Duodenal mucosa (tissue), 2 donors: ENCODE results near the gene SLC25A45.

ENCODE experiments used
- H3K27ac ChIP-seq: one replicate; pipeline ENCODE4 v1.7.0; 2013; ENCODE audit warnings: low read depth, low read length
- H3K27me3 ChIP-seq, 2 donors: one replicate each; pipeline ENCODE4 v1.7.0; 2013; ENCODE audit warnings: low read length in 2 of 2, control low read depth in 1 of 2; ENCODE audit not compliant: insufficient read depth in 2 of 2, control insufficient read depth in 1 of 2
- H3K36me3 ChIP-seq, 2 donors: one replicate each; pipeline ENCODE4 v1.7.0; 2013; ENCODE audit warnings: low read length in 2 of 2, control low read depth in 1 of 2; ENCODE audit not compliant: insufficient read depth in 2 of 2, control insufficient read depth in 1 of 2
- H3K4me1 ChIP-seq, 2 donors: one replicate each; pipeline ENCODE4 v1.7.0; 2013; ENCODE audit warnings: low read length in 2 of 2, control low read depth in 1 of 2; ENCODE audit not compliant: insufficient read depth in 2 of 2, control insufficient read depth in 1 of 2
- H3K4me3 ChIP-seq, 2 donors: one replicate each; pipeline ENCODE4 v1.7.0; 2013; ENCODE audit warnings: low read length in 2 of 2, low read depth in 1 of 2
- H3K9ac ChIP-seq, 2 donors: one replicate each; pipeline ENCODE4 v1.7.0; 2013; ENCODE audit warnings: low read length in 2 of 2, low read depth in 1 of 2
- H3K9me3 ChIP-seq, 2 donors: one replicate each; pipeline ENCODE4 v1.7.0; 2013; ENCODE audit warnings: low read length in 2 of 2, control low read depth in 1 of 2; ENCODE audit not compliant: control insufficient read depth in 1 of 2

The SLC25A45 gene

DNA sequence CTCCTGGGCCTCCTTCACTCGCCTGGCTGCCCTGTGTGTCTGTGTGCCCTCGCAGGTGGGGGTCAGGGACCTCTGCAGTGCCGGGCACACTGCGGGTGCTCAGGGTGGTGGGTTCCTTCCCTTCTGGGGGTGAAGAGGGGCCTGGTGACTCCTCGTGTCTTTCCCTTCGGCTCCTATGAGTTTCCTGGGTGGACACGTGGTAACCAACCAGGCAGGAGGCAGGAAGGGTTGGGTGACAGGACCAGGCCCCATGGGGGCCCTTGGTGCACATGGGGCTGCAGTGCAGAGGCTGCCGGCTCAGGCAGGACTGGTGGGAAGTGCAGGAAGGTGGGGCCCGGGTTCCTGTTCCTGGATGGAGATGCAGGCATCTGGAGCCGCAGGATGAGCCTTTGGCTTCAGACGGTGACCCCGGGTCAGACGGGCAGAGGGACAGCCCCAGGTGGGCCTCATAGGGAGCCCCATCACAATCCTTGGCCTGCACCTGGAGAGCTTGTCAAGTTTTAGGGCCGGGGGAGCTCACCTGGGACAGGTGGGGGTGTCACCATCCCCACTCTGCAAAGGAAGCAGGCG, 13.6 kb upstream of the SLC25A45 start:
- Histone ChIP-seq H3K27ac (no peak overlapping the region), H3K36me3 (peaks cover 30 to 86% of the 10 kb centered on the region in 2 donors)

DNA sequence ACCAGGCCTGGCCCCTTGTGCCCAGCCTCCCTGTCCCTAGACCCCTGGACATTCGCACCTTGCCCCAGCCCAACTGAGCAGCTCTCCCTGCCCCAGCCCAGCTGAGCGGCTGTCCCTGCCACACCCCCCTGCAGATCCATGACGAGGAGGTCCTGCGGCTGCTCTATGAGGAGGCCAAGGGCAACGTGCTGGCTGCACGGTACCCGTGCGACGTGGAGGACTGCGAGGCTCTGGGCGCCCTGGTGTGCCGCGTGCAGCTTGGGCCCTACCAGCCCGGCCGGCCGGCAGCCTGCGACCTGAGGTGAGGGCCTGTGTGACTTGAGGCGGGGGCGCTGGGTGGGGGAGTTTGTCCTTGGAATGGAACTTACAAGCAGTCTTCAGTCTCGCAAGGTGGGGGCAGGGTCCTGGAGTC, 11.7 kb upstream of the SLC25A45 start:
- Histone ChIP-seq H3K9me3 (no peaks in the 10 kb centered on the region), H3K4me1 (peaks cover 6 to 17% of the 10 kb centered on the region in 2 donors), H3K9ac (no peak overlapping the region), H3K36me3 (peaks cover 15 to 76% of the 10 kb centered on the region in 2 donors), H3K27me3 (no peaks in the 10 kb centered on the region), H3K4me3 (no peak overlapping the region), H3K27ac (no peak overlapping the region)

More for the DNA sequence above, 13.6 kb upstream of the SLC25A45 start:
- Histone ChIP-seq H3K9ac (no peak overlapping the region), H3K9me3 (no peaks in the 10 kb centered on the region), H3K4me1 (peaks cover 11% of the 10 kb centered on the region in 2 donors), H3K27me3 (no peaks in the 10 kb centered on the region), H3K4me3 (no peak overlapping the region)

DNA sequence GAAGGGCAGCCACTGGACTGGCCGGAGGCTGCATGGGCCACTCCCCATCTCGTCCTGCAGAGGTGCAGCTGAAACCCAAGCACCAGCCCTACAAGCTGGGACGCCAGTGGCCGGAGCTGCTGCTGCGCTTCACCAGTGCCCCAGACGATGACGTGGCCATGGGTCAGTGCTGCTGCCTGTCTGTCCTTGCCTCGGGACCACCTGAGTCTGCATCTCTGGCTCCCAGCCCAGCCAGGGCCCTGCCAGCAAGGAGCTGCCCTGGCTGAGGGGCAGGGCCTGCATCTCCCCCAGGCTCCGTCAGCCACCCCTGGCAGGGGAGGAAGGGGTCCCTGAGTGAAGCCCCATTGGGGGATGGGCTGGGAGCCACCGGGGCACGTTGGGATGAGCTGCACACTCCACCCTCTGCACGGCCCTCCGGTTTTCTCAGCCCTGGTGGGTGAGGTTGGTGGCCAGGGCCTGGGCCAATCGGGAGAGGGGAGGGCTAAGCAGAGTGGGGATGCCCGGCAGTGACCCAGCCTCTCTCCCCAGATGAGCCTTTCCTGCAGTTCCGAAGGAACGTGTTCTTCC, 11.2 kb upstream of the SLC25A45 start:
- Histone ChIP-seq H3K9me3 (no peaks in the 10 kb centered on the region), H3K4me1 (peaks cover 11 to 23% of the 10 kb centered on the region in 2 donors), H3K27ac (no peak overlapping the region), H3K9ac (no peak overlapping the region), H3K36me3 (peaks cover 15 to 76% of the 10 kb centered on the region in 2 donors), H3K27me3 (no peaks in the 10 kb centered on the region), H3K4me3 (no peak overlapping the region)

DNA sequence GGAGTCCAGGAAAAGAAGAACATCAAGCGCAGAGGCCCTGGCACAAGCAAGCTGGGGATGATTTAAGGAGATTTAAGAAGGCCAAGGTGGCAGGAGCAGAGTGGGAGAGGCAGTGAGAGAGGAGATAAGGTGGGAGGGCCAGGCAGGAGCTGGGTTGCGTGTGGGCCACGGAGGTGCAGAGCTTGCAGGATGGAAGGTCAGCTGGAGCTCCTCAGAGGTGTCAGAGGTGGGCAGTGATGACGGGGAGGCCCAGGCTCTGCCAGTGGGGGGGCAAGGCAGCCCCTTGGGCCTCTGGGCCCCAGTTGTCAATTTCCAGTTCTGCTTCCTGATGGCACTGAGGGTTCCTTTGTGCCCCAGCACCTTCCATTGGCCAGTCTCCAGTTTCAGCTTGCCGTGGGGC, 10.5 kb upstream of the SLC25A45 start:
- Histone ChIP-seq H3K36me3 (peaks cover 15 to 69% of the 10 kb centered on the region in 2 donors), H3K9ac (no peak overlapping the region), H3K4me3 (no peak overlapping the region), H3K9me3 (no peaks in the 10 kb centered on the region), H3K27ac (no peak overlapping the region), H3K27me3 (no peaks in the 10 kb centered on the region), H3K4me1 (peaks cover 18 to 30% of the 10 kb centered on the region in 2 donors)

DNA sequence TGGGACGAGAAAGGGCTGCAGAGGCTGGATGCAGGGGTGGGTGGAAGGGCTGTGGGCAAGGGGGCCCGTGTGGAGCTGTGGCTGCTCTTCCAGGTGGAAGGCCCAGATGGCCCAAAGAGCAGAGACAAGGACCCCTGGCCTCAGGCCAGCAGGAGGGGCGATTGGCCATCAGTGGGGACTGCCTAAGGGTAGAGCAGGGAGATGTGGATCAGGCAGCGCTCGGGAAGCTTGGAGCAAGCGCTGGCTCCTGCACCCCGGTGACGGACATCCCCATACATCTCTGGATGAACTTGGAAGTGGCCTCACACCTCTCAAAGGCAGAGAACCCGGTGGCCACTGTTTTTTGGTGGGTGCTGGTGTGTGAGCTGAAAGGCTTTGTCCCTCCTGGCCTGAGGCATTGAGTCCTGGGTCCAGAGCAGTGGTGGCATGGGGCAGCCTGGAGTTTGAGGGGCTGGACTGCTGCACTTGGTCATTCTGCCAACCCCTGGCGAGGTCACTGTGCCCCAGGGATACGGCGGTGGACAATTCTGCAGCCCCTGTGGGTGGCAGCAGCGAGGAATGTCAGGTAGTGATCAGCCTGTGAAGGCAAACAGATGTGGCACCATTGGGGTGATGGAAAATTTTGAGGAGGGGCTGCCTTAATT, 9.9 kb upstream of the SLC25A45 start:
- Histone ChIP-seq H3K4me1 (peaks cover 21 to 35% of the 10 kb centered on the region in 2 donors), H3K27me3 (no peaks in the 10 kb centered on the region), H3K4me3 (no peak overlapping the region), H3K9ac (no peak overlapping the region), H3K36me3 (peaks cover 13 to 65% of the 10 kb centered on the region in 2 donors), H3K9me3 (no peaks in the 10 kb centered on the region), H3K27ac (no peak overlapping the region)

DNA sequence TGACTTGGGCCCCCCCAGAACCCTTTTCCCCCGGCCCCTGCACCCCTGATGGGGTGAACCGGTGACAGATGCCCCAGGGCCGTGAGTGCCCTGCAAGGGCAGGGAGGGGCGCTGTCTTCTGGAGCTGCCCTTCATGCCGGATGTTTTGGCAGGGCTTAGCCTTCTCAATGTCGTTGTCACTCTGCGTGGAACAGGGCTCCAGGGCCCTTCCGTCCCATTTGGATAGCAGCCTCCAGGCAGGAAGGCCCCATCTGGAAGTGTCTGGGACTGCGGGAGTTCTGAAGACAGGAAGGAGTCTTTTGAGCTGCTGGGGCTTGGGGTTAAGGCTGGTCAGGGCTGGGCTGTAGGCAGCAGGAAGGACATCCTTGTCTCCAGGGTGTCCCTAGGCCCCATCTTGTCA, 8.6 kb upstream of the SLC25A45 start:
- Histone ChIP-seq H3K27me3 (no peaks in the 10 kb centered on the region), H3K9me3 (no peaks in the 10 kb centered on the region), H3K9ac (peak overlapping the region in 1 of 2 donors; percentile 21), H3K4me3 (peak overlapping the region in 1 of 2 donors; percentile 3), H3K27ac (peak overlapping the region; percentile 25), H3K4me1 (peaks cover 23 to 43% of the 10 kb centered on the region in 2 donors), H3K36me3 (peaks cover 9 to 53% of the 10 kb centered on the region in 2 donors)

DNA sequence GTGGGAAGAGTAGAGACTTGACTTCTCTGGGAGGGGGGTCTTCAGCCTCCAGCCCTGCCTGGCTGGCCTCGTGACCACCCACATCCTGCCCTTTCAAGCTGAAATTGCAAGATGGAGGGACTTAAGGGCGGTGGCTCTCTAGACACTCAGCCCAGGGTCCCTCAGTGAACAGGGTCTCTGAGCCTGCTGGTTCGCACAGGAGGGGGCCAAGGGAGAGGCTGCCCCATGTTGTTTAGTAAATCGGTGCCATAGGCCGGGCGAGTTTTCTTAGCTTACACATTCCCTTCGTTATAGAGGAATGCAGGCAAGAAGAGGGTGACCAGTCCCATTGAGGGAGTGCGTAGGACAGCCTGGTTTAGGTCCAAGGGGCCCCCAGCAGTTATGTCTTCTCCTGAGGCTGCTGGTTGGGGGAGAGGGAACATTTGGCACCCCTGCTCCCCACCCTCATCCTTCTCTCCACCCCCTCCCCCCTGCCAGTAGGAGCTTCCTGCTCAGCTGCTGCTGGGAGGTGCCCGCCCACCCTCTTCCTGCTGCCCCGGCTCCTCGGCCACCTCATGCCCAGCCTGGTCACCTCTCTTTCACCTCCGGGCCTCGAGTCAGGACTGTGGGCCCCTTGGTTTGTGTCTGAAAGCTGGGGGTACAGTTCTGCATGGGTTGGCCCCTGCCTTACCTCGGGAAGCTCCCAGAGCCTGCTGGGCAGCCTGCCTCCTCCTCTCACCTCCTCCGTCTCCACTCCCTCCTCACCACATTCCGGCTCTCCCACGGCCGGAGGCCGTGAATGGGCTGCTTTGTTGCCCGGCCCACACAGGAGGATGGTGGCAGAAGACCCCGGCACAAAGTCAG, 7.9 kb upstream of the SLC25A45 start:
- Histone ChIP-seq H3K9me3 (no peaks in the 10 kb centered on the region), H3K4me1 (peaks cover 25 to 45% of the 10 kb centered on the region in 2 donors), H3K9ac (peak overlapping the region in 1 of 2 donors; percentile 21), H3K27me3 (no peaks in the 10 kb centered on the region), H3K4me3 (no peak overlapping the region), H3K36me3 (peaks cover 4 to 46% of the 10 kb centered on the region in 2 donors), H3K27ac (peak overlapping the region; percentile 25)

DNA sequence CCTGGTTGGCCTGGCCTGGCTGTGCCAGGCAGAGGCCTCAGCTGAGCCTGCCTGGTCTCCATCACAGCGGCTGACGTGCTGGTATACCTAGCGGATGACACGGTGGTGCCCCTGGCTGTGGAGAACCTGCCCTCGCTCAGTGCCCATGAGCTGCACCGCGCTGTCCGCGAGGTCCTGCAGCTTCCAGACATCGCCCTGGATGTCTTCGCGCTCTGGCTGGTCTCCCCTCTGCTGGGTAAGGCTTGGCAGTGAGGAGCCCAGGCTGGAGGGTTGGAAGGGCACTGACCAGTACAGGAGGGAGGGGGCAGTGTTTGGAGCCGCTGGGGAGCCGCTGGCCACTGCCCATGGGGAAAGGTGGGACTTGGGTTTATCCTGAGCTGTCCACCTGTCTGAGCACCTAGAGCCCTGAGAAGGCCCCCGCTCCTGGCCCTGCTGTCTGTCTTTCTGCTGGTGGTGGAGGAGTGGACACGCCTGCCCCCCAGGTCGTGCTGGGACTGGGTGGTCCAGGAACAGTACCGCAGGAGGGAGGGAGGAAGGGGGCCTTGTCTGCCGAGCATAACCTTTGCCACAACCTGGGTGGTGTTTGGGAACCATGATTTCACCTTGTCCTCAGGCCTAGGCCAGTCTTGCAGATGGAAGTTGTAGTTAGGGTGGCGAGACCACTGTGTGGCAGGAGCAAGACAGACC, 7.0 kb upstream of the SLC25A45 start:
- H3K9ac ChIP-seq: peak overlapping the region; percentile 2 to 15
- H3K4me1 ChIP-seq: peaks cover 29 to 49% of the 10 kb centered on the region in 2 donors
- H3K36me3 ChIP-seq: peaks cover 2 to 42% of the 10 kb centered on the region in 2 donors
- no peaks in the 10 kb centered on the region for H3K9me3 ChIP-seq
- no peaks in the 10 kb centered on the region for H3K27me3 ChIP-seq
- no peak overlapping the region for H3K27ac ChIP-seq
- H3K4me3 ChIP-seq: no peak overlapping the region

DNA sequence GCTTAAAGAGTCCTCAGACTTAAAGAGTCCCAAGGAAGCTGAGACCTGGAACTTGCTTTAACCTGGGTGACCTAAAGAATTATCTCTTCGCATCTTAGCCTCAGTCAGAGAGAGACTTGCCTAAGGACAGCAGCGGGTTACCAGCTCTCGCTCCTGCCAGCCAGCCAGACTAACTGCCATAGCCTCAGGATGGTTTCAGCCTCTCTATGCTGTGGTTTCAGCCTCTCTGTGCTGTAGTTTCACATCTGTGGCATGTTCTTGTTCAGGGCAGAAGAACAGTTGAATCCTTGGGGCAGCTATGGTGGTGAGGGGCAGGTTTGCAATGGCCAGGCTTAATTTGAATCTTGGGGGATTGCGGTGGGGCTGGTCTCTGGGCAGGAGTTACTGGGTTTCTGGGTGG, 6.3 kb upstream of the SLC25A45 start:
- Histone ChIP-seq H3K36me3 (peaks cover 0 to 35% of the 10 kb centered on the region in 2 donors), H3K4me1 (peaks cover 33 to 49% of the 10 kb centered on the region in 2 donors), H3K27ac (no peak overlapping the region), H3K9ac (peak overlapping the region; percentile 15 to 22), H3K9me3 (no peaks in the 10 kb centered on the region), H3K27me3 (no peaks in the 10 kb centered on the region), H3K4me3 (peak overlapping the region; percentile 5 to 8)
